DMS114 treated with DMSO at 0.1 percent for 48 hours (cell line): Measurements from ENCODE around the gene TXN2.
"Not testable (repeated sequence)": the region's sequence is repeated elsewhere in the genome, so short reads cannot be mapped to it uniquely, and the experiment has no call there.

ENCODE experiments used
- DNase-seq: peaks from one replicate; lab custom pipeline; 2025; ENCODE audit not compliant: unreplicated experiment; lab: John Stamatoyannopoulos, UW

The TXN2 gene

GRCh38 chr22:36481393-36482168 is at the start of gene TXN2:
Gene TXN2 (minus strand): TSS chr22:36481640. CDS start chr22:36480837, 803 bp downstream.
- DNase-seq: peak; percentile 92

GRCh38 chr22:36528795-36529751 is 47.6 kb upstream of the TXN2 start, which contains the start of gene EIF3D:
Gene EIF3D (minus strand): TSS chr22:36529166. CDS start chr22:36526121, 3,045 bp downstream.
- peak; percentile 97 for DNase-seq

- no peak for DNase-seq
Measured at GRCh38 chr22:36528341-36528740, 46.9 kb upstream of the TXN2 start.

- no peak for DNase-seq
Measured at GRCh38 chr22:36522662-36523061, 41.2 kb upstream of the TXN2 start.

- DNase-seq: no peak
Measured at GRCh38 chr22:36520423-36520822, 39.0 kb upstream of the TXN2 start.

GRCh38 chr22:36519906-36520305 is 38.5 kb upstream of the TXN2 start:
- not testable (repeated sequence) for DNase-seq

- no peak for DNase-seq
Measured at GRCh38 chr22:36514766-36515165, 33.3 kb upstream of the TXN2 start.

- DNase-seq: no peak
Measured at GRCh38 chr22:36512991-36513390, 31.6 kb upstream of the TXN2 start.

- no peak for DNase-seq
Measured at GRCh38 chr22:36512333-36512732, 30.9 kb upstream of the TXN2 start.

- peak; percentile 71 for DNase-seq
Measured at GRCh38 chr22:36510966-36511881, 29.8 kb upstream of the TXN2 start.

- DNase-seq: no peak
Measured at GRCh38 chr22:36510384-36510783, 28.9 kb upstream of the TXN2 start.

- no peak for DNase-seq
Measured at GRCh38 chr22:36507518-36508010, 26.1 kb upstream of the TXN2 start.

GRCh38 chr22:36506637-36507517 is 25.4 kb upstream of the TXN2 start, which contains the start of gene FOXRED2:
Gene FOXRED2 (minus strand): TSS chr22:36507040. CDS start chr22:36506422, 618 bp downstream.
- DNase-seq: peak; percentile 29

GRCh38 chr22:36505998-36506635 is 24.7 kb upstream of the TXN2 start:
- DNase-seq: no peak

- DNase-seq: no peak
Measured at GRCh38 chr22:36497910-36498665, 16.6 kb upstream of the TXN2 start.

- no peak for DNase-seq
Measured at GRCh38 chr22:36493690-36494110, 12.3 kb upstream of the TXN2 start.

GRCh38 chr22:36492109-36492508 is 10.7 kb upstream of the TXN2 start:
- DNase-seq: no peak

GRCh38 chr22:36491155-36491554 is 9.7 kb upstream of the TXN2 start:
- no peak for DNase-seq
